Measurements from ENCODE around the gene SLC12A9. TPM values are rescaled to one million over a fixed set of nuclear protein-coding genes. Genes with fewer than 3 reads are reported as not detected.
A peak's percentile ranks its signal among the peaks of the same experiment; 100 is the strongest.

SLC12A9 gene
- total RNA-seq, 1 donor from 2014 or later: 27.7 TPM

GRCh38 chr7:100879685-100880261, 27.3 kb downstream of the SLC12A9 start:
- Mint-ChIP-seq H3K36me3 (ENCODE audit: low read depth) (peaks cover 30% of the 10 kb centered on the region), H3K4me3 (peak overlapping the region; percentile 80), H3K4me1 (peaks cover 42% of the 10 kb centered on the region), H3K27me3 (ENCODE audit: low read depth) (peaks cover 9% of the 10 kb centered on the region), H3K9me3 (no peaks in the 10 kb centered on the region), H3K27ac (ENCODE audit: unreplicated experiment) (peak overlapping the region; percentile 52)
- TF ChIP-seq CTCF (conservative IDR thresholded peaks at IDR 0.05): no peak
- no peak for DNase-seq (ENCODE audit: low read depth, low spot score)

- peak overlapping the region; percentile 50 for H3K27ac Mint-ChIP-seq (ENCODE audit: unreplicated experiment)
- H3K4me3 Mint-ChIP-seq: peak overlapping the region; percentile 68
- no peak for DNase-seq (ENCODE audit: low read depth, low spot score)
- TF ChIP-seq CTCF (conservative IDR thresholded peaks at IDR 0.05): no peak
- H3K4me1 Mint-ChIP-seq: peaks cover 39% of the 10 kb centered on the region
- H3K27me3 Mint-ChIP-seq (ENCODE audit: low read depth): peaks cover 6% of the 10 kb centered on the region
- peaks cover 31% of the 10 kb centered on the region for H3K36me3 Mint-ChIP-seq (ENCODE audit: low read depth)
- H3K9me3 Mint-ChIP-seq: no peaks in the 10 kb centered on the region
These were observed 28.1 kb downstream of the SLC12A9 start for GRCh38 chr7:100880645-100881044.

- H3K4me3 Mint-ChIP-seq: peak overlapping the region; percentile 44
- peak overlapping the region; percentile 45 for H3K27ac Mint-ChIP-seq (ENCODE audit: unreplicated experiment)
- no peak for DNase-seq (ENCODE audit: low read depth, low spot score)
- peaks cover 6% of the 10 kb centered on the region for H3K27me3 Mint-ChIP-seq (ENCODE audit: low read depth)
- peaks cover 40% of the 10 kb centered on the region for H3K4me1 Mint-ChIP-seq
- peaks cover 34% of the 10 kb centered on the region for H3K36me3 Mint-ChIP-seq (ENCODE audit: low read depth)
- TF ChIP-seq CTCF (conservative IDR thresholded peaks at IDR 0.05): no peak
- no peaks in the 10 kb centered on the region for H3K9me3 Mint-ChIP-seq
These were observed 28.6 kb downstream of the SLC12A9 start for GRCh38 chr7:100881136-100881535.

- Mint-ChIP-seq H3K27me3 (ENCODE audit: low read depth) (peaks cover 6% of the 10 kb centered on the region), H3K4me3 (peak overlapping the region; percentile 12), H3K36me3 (ENCODE audit: low read depth) (peaks cover 32% of the 10 kb centered on the region), H3K27ac (ENCODE audit: unreplicated experiment) (peak overlapping the region; percentile 75), H3K9me3 (no peaks in the 10 kb centered on the region), H3K4me1 (peaks cover 33% of the 10 kb centered on the region)
- TF ChIP-seq CTCF (conservative IDR thresholded peaks at IDR 0.05): no peak
- no peak for DNase-seq (ENCODE audit: low read depth, low spot score)
These were observed 29.7 kb downstream of the SLC12A9 start for GRCh38 chr7:100882201-100882600.

GRCh38 chr7:100882785-100883526, 30.4 kb downstream of the SLC12A9 start:
- Mint-ChIP-seq H3K27me3 (ENCODE audit: low read depth) (peaks cover 6% of the 10 kb centered on the region), H3K4me3 (peak overlapping the region; percentile 44), H3K27ac (ENCODE audit: unreplicated experiment) (no peak overlapping the region), H3K36me3 (ENCODE audit: low read depth) (peaks cover 36% of the 10 kb centered on the region), H3K9me3 (no peaks in the 10 kb centered on the region), H3K4me1 (peaks cover 37% of the 10 kb centered on the region)
- TF ChIP-seq CTCF (conservative IDR thresholded peaks at IDR 0.05): no peak
- DNase-seq (ENCODE audit: low read depth, low spot score): no peak

All from neural crest cell (in vitro differentiated cells).